Stimulated activated CD8-positive, alpha-beta memory T cell treated with anti-CD3 and anti-CD28 coated beads, Interleukin-12 subunit alpha, Interleukin-12 subunit beta, amount 100 ng/mL, for 24 hours (primary cell): ENCODE measurements around the gene ONECUT3.
"Not testable (repeated sequence)": the region's sequence is repeated elsewhere in the genome, so short reads cannot be mapped to it uniquely, and the experiment has no call there.

Experiments used
- DNase-seq: peaks from one replicate; pipeline ENCODE4 v3.0.0-alpha.2; 2020; ENCODE audit errors: extremely low read depth

The ONECUT3 gene

GRCh38 chr19:1794424-1795172 is 41.3 kb downstream of the ONECUT3 start:
- DNase-seq: no peak

- DNase-seq: no peak
These were observed 43.3 kb downstream of the ONECUT3 start for GRCh38 chr19:1796395-1797142.

DNA sequence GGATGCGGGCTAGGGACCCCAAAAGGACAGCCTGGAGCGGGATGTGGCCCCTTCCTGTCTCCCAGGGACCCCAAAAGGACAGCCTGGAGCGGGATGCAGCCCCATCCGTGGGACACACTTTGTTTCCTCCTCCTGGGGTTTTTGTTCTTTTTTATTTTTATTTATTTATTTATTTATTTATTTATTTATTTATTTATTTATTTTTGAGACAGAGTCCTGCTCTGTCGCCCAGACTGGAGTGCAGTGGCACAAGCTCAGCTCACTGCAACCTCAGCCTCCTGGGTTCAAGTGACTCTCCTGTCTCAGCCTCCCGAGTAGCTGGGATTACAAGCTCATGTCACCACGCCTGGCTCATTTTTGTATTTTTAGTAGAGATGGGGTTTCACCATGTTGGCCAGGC is 44.0 kb downstream of the ONECUT3 start:
- not testable (repeated sequence) for DNase-seq

GRCh38 chr19:1799695-1800342 is 46.5 kb downstream of the ONECUT3 start:
- DNase-seq: no peak

DNA sequence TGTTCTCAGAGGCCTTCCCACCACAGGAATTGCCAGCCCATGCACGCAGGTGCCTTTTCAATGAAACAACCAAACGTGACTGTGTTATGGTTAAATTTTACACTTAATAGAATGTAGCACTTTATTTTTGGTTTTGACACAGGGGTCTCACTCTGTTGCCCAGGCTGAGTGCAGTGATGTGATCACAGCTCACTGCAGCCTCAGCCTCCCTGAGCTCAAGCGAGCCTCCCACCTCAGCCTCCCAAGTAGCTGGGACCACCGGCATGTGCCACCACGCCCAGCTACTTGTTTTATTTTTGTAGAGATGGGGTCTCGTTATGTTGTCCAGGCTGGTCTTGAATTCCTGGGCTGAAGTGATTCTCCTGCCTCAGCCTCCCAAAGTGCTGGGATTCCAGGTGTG is 51.6 kb downstream of the ONECUT3 start:
- no peak for DNase-seq

DNA sequence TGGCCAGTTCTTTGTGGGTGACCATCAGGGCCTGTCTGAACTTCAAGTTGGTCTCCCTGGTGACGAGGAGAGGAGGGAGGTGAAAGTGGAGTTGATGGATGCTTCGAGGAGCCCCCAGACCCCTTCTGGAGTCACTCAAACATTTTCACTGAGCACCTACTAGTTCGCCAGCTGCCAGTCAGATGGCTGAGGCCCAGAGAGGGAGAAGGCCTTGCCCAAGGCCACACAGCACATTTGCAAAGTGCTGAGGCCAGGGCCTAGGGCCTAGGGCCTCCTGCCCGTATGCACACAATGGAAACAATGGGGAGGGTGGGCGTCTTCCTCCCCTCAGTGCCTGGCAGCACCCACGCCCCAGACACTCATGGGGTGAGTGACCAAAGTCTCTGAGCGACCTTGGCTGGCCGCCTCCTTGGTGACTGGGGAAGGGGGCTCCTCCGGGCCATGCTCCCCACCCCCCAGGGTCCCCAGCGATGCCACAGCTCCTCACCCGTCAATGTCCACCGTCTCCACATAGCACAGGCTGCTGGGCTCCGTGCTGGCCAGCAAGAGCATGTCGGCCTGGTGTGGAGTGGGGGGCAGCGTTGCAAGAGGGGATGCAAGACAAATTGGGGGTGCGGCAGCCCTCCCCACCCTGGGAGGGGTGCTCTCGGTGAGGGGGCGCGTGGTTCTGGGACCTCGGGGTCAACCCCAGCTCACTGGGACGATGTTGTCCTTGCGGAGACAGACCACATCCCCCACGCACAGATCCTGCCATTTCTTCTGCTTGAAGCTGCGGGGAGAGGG is 52.3 kb downstream of the ONECUT3 start:
- no peak for DNase-seq

- DNase-seq: no peak
These were observed 53.1 kb downstream of the ONECUT3 start for GRCh38 chr19:1806184-1807029.

- DNase-seq: no peak
These were observed 53.9 kb downstream of the ONECUT3 start for GRCh38 chr19:1807030-1807694.

- DNase-seq: no peak
These were observed 54.5 kb downstream of the ONECUT3 start for GRCh38 chr19:1807695-1808394.

GRCh38 chr19:1808395-1808731 is 55.1 kb downstream of the ONECUT3 start:
- no peak for DNase-seq

GRCh38 chr19:1809678-1810077 is 56.4 kb downstream of the ONECUT3 start:
- no peak for DNase-seq

DNA sequence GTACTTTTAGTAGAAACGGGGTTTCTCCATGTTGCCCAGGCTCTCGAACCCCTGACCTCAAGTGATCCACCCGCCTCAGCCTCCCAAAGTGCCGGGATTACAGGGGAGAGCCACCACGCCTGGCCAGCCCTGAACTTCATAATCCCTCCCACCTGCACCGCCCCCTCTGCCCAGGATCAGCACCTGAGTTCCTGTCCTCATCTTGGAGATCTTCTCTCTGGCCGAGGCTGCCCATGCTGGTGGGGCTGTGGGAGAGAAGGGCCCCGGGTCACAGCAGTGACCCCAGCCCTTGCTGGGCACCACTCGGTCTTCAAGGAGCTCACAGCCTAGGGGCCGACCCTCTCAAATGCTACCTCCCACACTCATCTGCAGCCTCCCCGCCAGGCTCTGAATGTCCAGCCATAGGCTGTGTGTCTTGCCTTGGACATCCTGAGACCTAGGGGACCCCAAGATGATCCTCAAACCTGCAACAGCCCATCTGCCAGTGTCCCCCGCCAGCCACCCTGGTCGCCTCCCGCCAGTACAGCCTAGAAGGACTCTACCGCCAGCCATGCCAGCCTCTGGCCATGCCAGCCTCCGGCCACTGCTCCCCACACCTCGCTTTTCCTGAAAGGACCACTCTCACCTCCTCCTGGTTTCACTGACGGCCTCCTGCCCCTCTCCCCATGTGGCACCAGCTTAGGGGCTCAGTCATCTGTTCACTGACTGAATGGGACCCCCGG is 57.3 kb downstream of the ONECUT3 start:
- DNase-seq: no peak

DNA sequence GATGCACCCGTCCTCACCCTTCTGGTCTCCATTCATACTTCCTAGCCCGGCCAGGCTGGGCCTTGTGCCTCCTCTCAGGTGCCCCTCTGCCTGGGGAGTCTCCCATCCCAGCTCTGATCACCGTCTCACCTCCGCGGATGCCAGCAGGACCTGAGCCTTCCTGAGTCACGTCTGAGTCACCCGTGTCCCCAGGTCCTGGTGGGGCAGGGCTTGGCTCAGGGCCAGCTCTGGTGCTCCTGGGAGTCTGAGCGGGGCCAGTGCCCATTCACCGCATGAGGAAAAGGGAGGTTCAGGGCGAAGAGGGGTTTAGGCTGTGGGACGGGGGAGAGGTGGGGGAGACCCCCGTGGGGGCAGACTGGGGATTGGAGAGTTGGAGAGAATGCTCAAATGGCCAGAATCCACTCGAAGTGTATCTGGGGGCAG is 58.2 kb downstream of the ONECUT3 start:
- DNase-seq: peak; percentile 12

DNA sequence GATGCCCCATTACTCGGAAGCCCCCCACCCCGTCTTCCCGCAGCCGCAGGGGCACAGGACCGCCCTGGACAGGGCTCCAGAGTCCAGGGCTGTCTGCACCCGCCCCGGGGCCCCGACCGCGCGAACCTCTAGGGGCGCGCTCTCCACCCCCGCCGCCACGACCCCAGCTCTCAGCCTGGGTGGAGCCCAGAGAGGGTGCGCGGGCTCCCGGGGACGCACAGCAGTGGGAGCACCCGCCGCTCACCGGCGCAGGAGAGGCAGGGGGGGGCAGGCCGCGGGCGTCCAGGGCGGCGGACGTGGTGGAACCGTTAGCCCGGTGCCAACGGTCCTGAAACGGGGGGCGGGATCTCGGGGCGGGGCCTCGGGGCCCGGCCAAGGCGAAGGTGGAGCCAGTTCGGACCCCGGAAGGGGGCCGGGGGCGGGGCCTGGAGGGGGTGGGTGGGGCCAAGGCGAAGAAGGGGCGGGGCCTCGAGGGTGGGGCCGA is 58.7 kb downstream of the ONECUT3 start, which contains the start of gene ATP8B3:
TSS of gene ATP8B3 (minus strand) at position 335 of the 484 bp plus-strand sequence. CDS start 540 bp downstream, outside the sequence.
- no peak for DNase-seq

DNA sequence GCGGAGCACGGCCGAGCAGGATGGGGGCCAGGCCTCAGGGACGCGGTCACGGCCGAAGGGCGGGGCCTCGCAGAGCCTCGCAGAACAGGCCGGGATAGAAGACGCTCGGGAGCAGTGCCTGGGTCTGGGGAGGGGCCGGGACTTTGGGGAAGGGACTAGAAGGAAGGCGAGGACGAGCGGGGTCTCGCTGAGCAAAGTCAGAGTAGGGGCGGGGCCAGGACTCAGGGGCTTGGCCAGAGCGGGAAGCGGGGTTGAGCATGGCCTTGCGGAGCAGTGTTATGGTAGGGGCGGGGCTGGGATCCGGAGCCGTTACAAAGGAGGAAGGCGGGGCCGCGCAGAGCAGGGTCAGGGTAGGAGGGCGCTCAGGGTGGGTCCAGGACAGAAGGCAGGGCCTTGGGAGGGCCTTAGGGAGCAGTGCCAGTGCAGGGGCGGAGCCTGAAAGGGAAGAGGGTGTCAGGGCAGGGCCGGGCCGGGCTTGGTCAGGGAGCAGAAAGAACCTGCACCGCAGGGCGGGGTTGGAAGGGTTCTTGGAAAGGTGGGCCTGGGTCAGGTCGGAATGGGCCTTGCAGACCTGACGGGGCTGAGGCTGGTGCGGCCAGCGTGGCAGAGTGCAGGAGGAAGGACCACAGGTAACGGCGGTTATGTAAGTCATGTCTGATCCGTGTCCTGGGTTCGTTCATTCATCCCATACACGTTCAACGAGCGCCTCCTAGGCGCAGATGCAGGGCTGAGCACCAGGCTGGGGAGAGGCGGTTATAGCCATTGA is 59.3 kb downstream of the ONECUT3 start:
- peak; percentile 66 for DNase-seq

DNA sequence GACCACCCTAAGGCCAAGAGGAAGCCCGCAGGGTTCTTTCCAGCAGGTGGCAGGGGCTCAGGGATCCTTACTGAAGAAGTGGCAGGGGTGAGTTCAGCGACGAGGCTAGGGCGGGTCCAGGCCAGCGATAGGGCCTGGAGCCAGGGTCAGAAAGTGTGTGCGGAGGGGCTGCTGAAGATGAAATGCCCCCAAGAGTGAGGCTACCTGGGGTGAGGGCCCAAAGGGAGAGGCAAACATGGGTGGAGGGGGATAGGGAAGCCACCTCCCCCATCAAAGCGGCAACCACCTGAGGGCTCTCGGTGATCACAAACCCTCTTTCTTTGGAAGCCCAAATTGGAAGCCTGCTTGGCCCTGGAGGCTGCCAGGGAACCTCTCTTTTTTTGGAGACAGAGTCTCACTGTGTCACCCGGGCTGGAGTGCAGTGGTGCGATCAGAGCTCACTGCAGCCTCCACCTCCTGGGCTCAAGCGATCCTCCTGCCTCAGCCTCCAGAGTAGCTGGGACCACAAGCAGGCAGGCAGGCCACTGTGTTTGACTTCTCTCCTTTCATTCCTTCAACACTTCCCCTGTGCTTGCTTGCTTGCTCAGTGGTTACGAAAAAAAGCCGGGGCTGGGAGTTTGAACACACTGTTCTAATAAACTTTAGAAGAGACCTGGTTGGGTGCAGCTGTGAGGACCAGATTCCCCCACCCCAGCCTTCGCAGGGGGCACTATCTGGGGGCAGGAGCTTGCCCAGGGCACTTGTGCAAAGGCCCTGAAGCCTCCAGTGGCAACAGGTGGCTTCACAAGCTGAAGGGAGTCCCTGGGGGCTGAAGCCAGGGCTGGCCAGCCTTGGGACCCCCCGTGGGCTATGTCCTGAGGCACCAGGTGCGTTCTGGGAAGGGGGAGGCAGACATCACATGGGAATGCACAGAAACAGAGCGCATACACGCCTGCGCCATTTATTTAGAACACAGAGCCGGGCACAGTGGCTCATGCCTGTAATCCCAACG is 60.2 kb downstream of the ONECUT3 start:
- DNase-seq: no peak

DNA sequence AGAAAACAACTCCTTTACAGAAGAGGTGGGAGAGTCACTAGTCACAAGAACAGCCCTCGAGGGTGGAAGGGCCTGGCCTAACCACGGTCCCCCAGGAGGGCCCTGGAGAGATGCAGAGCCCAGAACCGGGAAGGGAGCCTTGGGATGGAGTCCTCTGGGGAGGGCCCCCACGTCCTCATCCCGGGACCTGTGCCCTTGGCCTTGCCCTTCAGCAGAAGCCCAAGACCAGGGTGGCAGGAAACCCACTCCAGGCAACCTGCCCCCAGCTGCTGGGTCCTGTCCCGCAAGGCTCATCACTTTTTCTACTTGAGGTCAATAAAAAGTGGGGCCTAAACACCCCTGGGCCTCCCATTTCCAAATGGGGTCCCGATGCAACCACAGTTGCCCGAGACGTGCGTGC is 61.1 kb downstream of the ONECUT3 start:
- no peak for DNase-seq
